GM12875 (cell line): ENCODE measurements around the gene SKOR1.

Experiments
- H3K4me3 ChIP-seq: one replicate; pipeline ENCODE4 v1.5.1; 2011; ENCODE audit warnings: low read depth, low read length, control low read depth
- TF ChIP-seq, protein P1 (sequence below): IDR thresholded peaks from 2 replicates; pipeline ENCODE4 v1.5.1; 2011; ENCODE audit warnings: low read depth, mild to moderate bottlenecking, control low read depth, inconsistent platforms, low read length, moderate library complexity, borderline replicate concordance; ENCODE audit not compliant: insufficient read depth

SKOR1 gene

DNA sequence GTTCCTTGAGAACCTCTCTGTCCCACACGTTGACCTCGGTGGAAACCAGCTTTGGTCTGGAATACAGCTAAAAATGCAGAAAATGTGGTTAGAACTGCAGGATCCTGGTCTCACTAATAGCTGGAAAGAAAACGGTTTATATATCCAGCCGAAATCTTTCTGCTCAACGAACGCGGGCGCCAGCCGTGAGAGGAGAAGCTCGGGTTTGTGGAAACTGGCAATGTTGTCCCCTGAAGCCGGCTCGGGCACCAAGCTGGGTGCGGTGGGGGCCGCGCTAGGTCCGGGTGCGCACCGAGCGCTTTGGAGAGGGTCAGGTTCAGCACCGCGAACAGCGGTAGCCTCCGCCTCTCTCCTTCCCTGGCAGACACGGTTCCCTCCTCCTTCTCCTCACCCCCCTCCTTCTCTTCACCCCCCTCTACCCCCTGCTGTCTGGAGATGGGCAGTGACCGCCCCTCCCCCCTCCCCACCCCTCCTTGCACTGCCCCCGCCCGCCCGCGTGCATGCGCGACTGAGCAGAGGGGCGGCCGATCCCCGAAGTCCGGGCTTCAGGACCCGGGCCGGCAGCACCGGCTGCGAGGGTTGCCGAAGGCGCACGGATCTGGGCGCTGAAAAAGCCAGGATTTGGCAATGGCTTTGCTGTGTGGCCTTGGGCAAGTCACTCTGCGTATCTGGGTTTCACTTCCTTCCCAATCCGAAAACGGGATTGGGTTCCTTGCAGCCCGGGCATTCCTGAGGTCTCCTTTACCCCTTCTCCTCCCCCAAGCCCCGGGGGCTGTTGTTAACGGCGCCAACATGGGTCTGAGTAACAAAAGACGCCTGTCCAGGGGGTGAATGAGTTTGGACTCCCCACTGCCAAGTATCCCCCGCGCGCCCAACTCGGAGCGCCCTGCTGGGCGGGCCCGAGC is at the start of gene SKOR1:
Gene SKOR1 (plus strand): TSS at position 534 of the 905 bp plus-strand sequence. CDS start 94 bp downstream, at position 628.
- TF ChIP-seq, protein P1, sequence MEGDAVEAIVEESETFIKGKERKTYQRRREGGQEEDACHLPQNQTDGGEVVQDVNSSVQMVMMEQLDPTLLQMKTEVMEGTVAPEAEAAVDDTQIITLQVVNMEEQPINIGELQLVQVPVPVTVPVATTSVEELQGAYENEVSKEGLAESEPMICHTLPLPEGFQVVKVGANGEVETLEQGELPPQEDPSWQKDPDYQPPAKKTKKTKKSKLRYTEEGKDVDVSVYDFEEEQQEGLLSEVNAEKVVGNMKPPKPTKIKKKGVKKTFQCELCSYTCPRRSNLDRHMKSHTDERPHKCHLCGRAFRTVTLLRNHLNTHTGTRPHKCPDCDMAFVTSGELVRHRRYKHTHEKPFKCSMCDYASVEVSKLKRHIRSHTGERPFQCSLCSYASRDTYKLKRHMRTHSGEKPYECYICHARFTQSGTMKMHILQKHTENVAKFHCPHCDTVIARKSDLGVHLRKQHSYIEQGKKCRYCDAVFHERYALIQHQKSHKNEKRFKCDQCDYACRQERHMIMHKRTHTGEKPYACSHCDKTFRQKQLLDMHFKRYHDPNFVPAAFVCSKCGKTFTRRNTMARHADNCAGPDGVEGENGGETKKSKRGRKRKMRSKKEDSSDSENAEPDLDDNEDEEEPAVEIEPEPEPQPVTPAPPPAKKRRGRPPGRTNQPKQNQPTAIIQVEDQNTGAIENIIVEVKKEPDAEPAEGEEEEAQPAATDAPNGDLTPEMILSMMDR: no peak
- H3K4me3 ChIP-seq: no peak within 1 kb of the TSS

DNA sequence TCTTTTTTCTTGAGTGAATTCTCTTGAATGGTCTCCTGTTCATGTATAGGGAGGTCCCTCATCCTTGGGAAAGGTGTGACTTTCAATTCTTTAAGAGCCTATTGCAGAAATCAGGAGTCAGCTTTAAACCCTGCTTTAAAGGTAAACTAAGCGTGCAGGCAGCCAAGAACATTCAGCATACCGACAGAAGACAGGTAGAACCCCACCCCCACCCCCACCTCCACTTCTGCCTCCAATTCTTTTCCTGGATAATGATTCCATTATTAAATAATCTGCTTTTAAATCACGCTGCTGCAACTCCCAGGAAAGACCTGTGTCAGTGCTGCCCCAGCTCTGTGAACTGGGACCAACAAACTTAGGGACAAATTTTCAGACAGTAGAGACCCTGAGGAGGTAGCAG is 49.3 kb upstream of the SKOR1 start:
- TF ChIP-seq, protein P1: no peak
- H3K4me3 ChIP-seq: no peak overlapping the region

DNA sequence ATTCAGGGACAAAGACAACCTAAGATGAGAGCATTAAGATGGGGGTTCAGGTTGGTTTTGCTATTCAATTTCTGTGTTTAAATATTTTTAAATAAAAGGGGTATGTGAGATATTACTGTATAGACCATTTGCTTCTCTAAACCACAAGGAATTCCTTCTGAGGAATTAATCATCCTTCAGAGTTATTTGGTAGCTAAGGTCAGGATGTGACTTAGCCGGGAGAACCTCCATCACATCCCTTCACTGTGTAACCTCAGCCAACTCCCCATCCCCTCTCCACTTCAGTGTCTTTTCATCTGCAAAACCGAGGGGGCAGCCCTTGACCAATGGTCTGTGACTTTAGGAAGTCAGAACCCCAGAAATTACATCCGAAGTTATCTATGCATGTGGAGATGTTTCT is 48.7 kb upstream of the SKOR1 start:
- TF ChIP-seq, protein P1: no peak
- H3K4me3 ChIP-seq: no peak overlapping the region

DNA sequence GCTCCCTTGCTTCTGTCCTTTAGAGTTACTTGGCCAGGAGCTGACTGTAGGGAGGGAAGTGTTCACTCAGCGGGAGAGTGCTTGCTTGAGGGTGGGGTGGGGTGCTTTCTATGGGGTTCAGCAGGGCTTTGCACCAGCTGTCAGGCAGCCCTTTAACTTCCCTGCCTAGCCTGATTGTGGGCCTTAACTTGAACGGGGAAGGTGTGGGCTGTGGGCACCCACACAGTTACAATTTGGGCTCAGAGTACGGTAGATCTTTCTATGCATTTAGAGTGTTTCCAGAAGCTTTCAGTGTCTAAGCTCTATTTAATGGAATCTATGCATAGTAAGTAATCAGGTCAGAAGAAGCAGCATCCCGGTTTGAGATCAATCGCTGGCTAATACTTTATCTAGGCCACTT is 48.2 kb upstream of the SKOR1 start:
- H3K4me3 ChIP-seq: no peak overlapping the region

GRCh38 chr15:67777773-67778172 is 47.5 kb upstream of the SKOR1 start:
- TF ChIP-seq, protein P1: no peak
- H3K4me3 ChIP-seq: no peak overlapping the region

More for the DNA sequence above, 48.2 kb upstream of the SKOR1 start:
- TF ChIP-seq, protein P1: no peak

GRCh38 chr15:67778968-67779548 is 46.3 kb upstream of the SKOR1 start:
- H3K4me3 ChIP-seq: no peak overlapping the region
- TF ChIP-seq, protein P1: no peak
